Breast epithelium (tissue), 4 donors: ENCODE measurements around the gene NEUROD2. TPM values are rescaled to one million over a fixed set of nuclear protein-coding genes. Genes with fewer than 3 reads are reported as not detected.

Source experiments
- DNase-seq, 2 donors: peaks; one replicate each; pipeline ENCODE4 v3.0.0-alpha.2; 2019; ENCODE audit warnings: low spot score in 2 of 2
- H3K27ac ChIP-seq, 2 donors: fragments of 200-600 bp; sonication (generic) in 1 of 2; one replicate each; pipeline ENCODE4 v1.5.1; 2016 to 2019; ENCODE audit warnings: mild to moderate bottlenecking in 1 of 2
- H3K27me3 ChIP-seq, 2 donors: fragments of 200-600 bp; sonication (generic) in 1 of 2; one replicate each; pipeline versions ENCODE4 v1.5.1 to v1.6.0; 2017 to 2019; ENCODE audit warnings: control low read depth in 1 of 2, mild to moderate bottlenecking in 1 of 2
- H3K36me3 ChIP-seq: fragments of 200-600 bp; one replicate; pipeline ENCODE4 v1.5.1; 2019
- H3K4me1 ChIP-seq, 2 donors: fragments of 200-600 bp; sonication (generic); one replicate each; pipeline ENCODE4 v1.5.1; 2016 to 2019; ENCODE audit warnings: control low read depth in 1 of 2
- H3K4me3 ChIP-seq, 3 donors: fragments of 200-600 bp; sonication (generic); 1 replicate in 2 of 3; 2 replicates in 1 of 3; pipeline ENCODE4 v1.5.1; 2016 to 2019; ENCODE audit warnings: mild to moderate bottlenecking in 3 of 3, moderate library complexity in 2 of 3
- H3K9me3 ChIP-seq, 2 donors: fragments of 200-600 bp; sonication (generic) in 1 of 2; one replicate each; pipeline ENCODE4 v1.5.1; 2016 to 2019; ENCODE audit warnings: control low read depth in 1 of 2
- CTCF ChIP-seq, 3 donors: fragments of 450-650 bp; IDR thresholded peaks; one replicate each; pipeline ENCODE4 v1.5.1; 2016 to 2017; ENCODE audit warnings: antibody characterized with exemption in 3 of 3, mild to moderate bottlenecking in 3 of 3, moderate library complexity in 3 of 3
- POLR2A ChIP-seq: fragments of 450-650 bp; IDR thresholded peaks from one replicate; pipeline ENCODE4 v1.6.1; 2016; ENCODE audit warnings: antibody characterized with exemption, mild to moderate bottlenecking, moderate library complexity
- POLR2AphosphoS5 ChIP-seq, 3 donors: sonication (generic); formaldehyde crosslinking; IDR thresholded peaks; one replicate each; pipeline ENCODE4 v1.6.1; 2017; ENCODE audit warnings: antibody characterized with exemption in 3 of 3
- intact Hi-C: fragments of 100-400 bp; cut with DNase I; formaldehyde crosslinking; loops from one replicate; pipeline ENCODE4 v1.15.1; 2023; ENCODE audit warnings: low total_unique reads
- total RNA-seq, 3 donors: library from RNA; depleted of rRNA; stranded (reverse); fragments of >200 nt; gene quantifications; one replicate each; pipeline ENCODE4 v1.1.0, GENCODE V29; 2016

The NEUROD2 gene
- total RNA-seq, 3 donors from 2014 or later = not detected

DNA sequence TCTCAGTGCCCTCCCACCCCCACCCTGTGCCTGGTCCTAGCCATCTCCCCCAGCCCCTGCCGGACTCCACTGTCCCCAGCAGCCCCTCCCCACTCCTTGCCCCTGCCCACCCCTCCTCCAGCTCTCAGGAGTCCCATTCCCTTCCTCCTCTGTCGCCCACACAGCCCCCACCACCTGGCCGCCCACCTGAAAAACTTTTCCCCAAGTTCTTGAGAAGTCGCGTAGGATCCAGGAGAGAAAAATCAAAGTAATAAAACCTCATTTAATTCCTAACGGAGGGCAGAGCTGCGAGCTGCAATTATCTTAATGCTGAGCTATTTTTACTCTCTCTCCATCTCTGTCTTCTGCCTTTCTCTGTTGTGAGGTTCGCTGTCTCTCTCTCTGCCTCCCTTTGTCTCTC lies 16.6 kb upstream of the NEUROD2 start:
- no peak overlapping the region for H3K27ac ChIP-seq
- no peaks in the 10 kb centered on the region for H3K36me3 ChIP-seq
- no peak overlapping the region for H3K4me3 ChIP-seq
- no peak for DNase-seq
- peaks cover 0 to 3% of the 10 kb centered on the region in 2 donors for H3K27me3 ChIP-seq
- no peak for TF ChIP-seq POLR2A
- TF ChIP-seq CTCF (IDR thresholded peaks at IDR 0.05) = no peak
- TF ChIP-seq POLR2AphosphoS5 (IDR thresholded peaks at IDR 0.05) = no peak
- no peaks in the 10 kb centered on the region for H3K9me3 ChIP-seq
- peaks cover 6 to 24% of the 10 kb centered on the region in 2 donors for H3K4me1 ChIP-seq
- intact Hi-C loops = loop anchor here (10.0 kb wide), 1 partner anchor 130 kb away; no protein-coding TSS in a partner anchor

DNA sequence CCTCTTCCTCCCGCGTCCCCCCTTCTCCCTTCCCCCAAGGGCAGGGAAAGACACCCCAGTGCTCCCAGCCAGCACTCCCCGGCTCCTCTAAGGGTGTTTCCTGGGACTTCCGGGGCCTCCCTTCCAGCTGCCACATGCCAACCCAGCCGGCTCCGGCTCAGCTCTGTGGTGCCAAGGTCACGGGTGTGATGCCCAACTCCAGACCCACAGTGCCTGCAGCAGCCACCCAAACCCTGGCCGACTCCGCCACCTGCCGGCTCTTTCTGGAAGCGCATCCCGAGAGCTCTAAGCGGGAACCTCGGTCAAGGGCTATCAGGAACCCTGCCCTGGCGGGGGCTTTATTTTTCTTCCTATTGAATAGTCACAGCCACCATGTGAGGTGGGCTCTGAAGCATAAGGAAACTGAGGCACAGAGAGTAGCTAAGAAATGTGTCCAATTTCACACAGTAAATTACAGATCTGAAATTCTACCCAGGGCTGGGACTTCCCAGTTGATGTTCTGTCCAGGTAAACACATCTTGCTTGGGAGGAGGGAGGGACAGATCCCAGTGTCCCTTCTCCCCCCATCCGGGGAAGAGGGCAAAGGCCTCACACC lies 15.7 kb upstream of the NEUROD2 start:
- intact Hi-C loops = loop anchor here (10.0 kb wide), 1 partner anchor 131 kb away; no protein-coding TSS in a partner anchor
- peak; percentile 80 to 90 for DNase-seq
- Histone ChIP-seq H3K36me3 (no peaks in the 10 kb centered on the region), H3K4me3 (no peak overlapping the region), H3K27ac (no peak overlapping the region), H3K27me3 (peaks cover 0 to 3% of the 10 kb centered on the region in 2 donors), H3K9me3 (no peaks in the 10 kb centered on the region), H3K4me1 (peaks cover 6 to 24% of the 10 kb centered on the region in 2 donors)
- TF ChIP-seq POLR2A = no peak
- TF ChIP-seq CTCF (IDR thresholded peaks at IDR 0.05) = peak; percentile 86 to 95 (median 88)

DNA sequence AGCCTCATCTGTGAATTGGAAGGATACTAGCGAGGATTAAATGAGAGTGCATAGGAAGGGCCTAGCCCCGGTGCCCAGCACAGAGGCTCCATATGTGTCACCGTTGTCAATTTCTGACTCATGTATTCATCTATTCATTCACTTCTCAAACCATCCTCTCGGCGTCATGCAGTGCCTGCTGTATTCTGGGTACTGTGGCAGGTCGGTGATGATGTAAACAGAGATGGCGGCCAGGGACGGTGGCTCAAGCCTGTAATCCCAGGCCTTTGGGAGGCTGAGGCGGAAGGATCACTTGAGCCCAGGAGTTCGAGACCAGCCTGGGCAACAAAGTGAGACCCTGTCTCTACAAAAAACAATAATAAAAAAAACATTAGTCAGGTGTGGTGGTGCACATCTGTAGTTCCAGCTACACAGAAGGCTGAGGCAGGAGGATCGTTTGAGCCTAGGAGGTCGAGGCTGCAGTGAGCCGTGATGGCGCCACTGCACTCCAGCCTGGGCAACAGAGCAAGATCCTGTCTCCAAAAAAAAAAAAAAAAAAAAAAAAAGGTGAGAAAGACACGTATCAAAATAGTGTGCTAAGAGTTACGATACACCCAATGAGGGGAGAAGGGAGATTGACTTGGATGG lies 14.8 kb upstream of the NEUROD2 start:
- no peak overlapping the region for H3K4me3 ChIP-seq
- DNase-seq = no peak

GRCh38 chr17:39621523-39622379 lies 14.0 kb upstream of the NEUROD2 start:
- H3K27ac ChIP-seq = no peak overlapping the region
- H3K9me3 ChIP-seq = no peaks in the 10 kb centered on the region
- DNase-seq = peak; percentile 84 to 93
- intact Hi-C loops = loop anchor here (10.0 kb wide), 1 partner anchor 133 kb away; no protein-coding TSS in a partner anchor
- peaks cover 4 to 23% of the 10 kb centered on the region in 2 donors for H3K4me1 ChIP-seq
- no peaks in the 10 kb centered on the region for H3K36me3 ChIP-seq
- TF ChIP-seq POLR2AphosphoS5 (IDR thresholded peaks at IDR 0.05) = peak in 2 of 3 donors; percentile 61 to 68
- TF ChIP-seq CTCF (IDR thresholded peaks at IDR 0.05) = peak; percentile 99 to 100 (median 100)
- no peak for TF ChIP-seq POLR2A
- H3K27me3 ChIP-seq = no peaks in the 10 kb centered on the region
- H3K4me3 ChIP-seq = no peak overlapping the region

More for the DNA sequence above, 14.8 kb upstream of the NEUROD2 start:
- TF ChIP-seq POLR2AphosphoS5 (IDR thresholded peaks at IDR 0.05) = no peak
- no peak for TF ChIP-seq POLR2A
- TF ChIP-seq CTCF (IDR thresholded peaks at IDR 0.05) = no peak
- H3K4me1 ChIP-seq = peaks cover 6 to 24% of the 10 kb centered on the region in 2 donors
- no peaks in the 10 kb centered on the region for H3K36me3 ChIP-seq
- peaks cover 0 to 3% of the 10 kb centered on the region in 2 donors for H3K27me3 ChIP-seq
- H3K9me3 ChIP-seq = no peaks in the 10 kb centered on the region
- H3K27ac ChIP-seq = no peak overlapping the region
- intact Hi-C loops = loop anchor here (10.0 kb wide), 1 partner anchor 132 kb away; no protein-coding TSS in a partner anchor
